GM18498 (cell line): ENCODE data around the gene PARD3.
"Not testable (repeated sequence)": the region's sequence is repeated elsewhere in the genome, so short reads cannot be mapped to it uniquely, and the experiment has no call there.

ENCODE experiments used
- ATAC-seq: cut with Tn5 transposase; IDR thresholded peaks from one replicate; pipeline ENCODE4 v1.9.1; 2021; ENCODE audit warnings: mild to moderate bottlenecking, moderate library complexity; ENCODE audit not compliant: unreplicated experiment

PARD3 gene

DNA sequence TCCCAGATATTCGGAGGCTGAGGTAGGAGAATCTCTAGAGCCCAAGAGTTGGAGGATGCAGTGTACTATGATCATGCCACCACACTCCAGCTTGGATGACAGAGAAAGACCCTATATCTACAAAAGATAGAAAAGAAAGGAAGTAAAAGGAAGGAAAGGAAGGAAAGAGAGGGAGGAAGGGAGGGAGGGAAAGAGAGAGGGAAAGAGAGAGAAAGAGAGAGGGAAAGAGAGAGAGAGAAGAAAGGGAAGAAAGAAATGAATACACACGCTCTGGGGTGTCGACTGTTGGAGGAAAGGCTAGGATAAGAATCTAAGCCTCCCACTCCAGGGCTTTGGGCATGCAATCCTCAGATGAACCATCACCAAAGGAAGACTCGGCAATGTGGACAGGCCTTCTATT is 69.9 kb downstream of the PARD3 start:
- ATAC-seq = no peak

- no peak for ATAC-seq
These were observed 70.5 kb downstream of the PARD3 start for GRCh38 chr10:34744590-34744989.

- no peak for ATAC-seq
These were observed 71.3 kb downstream of the PARD3 start for GRCh38 chr10:34743814-34744213.

GRCh38 chr10:34742456-34742855 is 72.6 kb downstream of the PARD3 start:
- ATAC-seq = no peak

GRCh38 chr10:34741087-34741486 is 74.0 kb downstream of the PARD3 start:
- ATAC-seq = not testable (repeated sequence)

GRCh38 chr10:34740321-34740720 is 74.8 kb downstream of the PARD3 start:
- no peak for ATAC-seq

GRCh38 chr10:34739915-34740314 is 75.2 kb downstream of the PARD3 start:
- no peak for ATAC-seq

GRCh38 chr10:34737772-34738169 is 77.3 kb downstream of the PARD3 start:
- no peak for ATAC-seq

GRCh38 chr10:34736976-34737771 is 77.9 kb downstream of the PARD3 start:
- no peak for ATAC-seq

- ATAC-seq = no peak
These were observed 80.2 kb downstream of the PARD3 start for GRCh38 chr10:34734918-34735317.

DNA sequence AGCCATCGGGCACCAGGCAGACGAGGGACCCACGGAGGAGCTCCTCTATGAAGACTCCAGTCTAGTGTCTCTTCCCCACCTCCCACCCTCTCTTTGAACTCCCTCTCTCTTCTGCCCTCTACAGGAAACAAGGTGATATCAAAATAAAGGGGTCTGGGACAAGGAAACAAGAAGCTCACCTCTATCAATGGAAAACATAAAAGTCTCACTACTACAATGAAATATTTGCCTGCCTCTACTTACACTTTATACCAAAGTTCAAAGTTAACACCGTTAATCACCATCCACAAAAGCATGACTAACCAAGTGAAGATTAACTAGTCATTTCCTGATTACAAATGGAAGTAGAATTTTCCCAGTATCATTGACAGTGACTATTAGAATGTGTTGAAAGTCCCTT is 82.2 kb downstream of the PARD3 start:
- ATAC-seq = no peak

DNA sequence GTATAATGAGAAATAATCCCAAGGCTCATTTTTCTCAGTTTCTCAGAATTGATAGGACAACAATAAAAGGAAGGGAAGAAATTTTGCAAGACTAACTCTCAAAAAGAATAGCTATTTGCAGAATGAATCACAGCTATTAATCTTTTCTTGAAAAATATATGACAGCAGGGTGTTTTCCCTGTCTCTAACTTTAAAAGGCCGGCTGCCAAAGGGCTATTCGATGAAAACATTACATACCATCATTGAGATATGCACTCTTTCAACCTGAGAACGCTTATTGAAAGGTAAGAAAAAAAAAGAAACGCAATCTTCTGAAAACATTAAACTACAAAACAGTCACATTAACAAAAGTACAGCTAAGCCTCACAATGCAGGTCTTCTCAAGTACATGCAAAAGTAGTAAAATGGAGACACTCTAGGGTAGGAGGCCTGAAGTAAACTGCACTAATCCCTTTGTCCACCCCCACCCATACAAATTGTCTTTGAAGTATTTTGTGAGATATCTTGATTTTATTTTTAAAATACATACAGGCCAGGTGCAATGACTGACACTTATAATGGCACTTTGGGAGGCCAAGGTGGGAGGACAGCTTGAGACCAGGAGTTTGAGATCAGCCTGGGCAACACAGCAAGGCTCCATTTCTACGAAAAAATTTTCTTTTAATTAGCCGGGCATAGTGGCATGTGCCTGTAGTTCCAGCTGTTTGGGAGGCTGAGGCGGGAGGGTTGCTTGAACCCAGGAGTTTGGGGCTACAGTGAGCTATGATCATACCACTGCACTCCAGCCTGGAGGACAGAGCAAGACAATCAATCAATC is 83.0 kb downstream of the PARD3 start:
- ATAC-seq = no peak

DNA sequence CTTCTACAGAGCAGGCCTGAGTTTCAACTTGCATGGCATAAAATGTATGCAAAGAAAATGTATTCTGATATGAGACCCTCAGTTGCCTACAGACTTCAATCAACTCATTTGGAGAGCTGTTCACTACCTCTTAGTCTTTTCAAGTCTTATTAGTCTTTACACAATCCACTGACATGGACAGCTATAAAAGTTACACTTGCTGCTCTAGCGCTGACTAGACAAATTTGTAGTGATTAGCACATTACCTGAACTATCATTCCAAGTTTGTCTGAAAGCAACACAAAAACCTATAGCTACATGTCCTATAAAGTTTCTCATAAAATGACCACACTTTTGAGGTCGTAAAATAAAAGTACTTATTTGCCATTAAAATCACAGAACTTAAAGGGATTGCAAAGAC is 83.9 kb downstream of the PARD3 start:
- no peak for ATAC-seq

DNA sequence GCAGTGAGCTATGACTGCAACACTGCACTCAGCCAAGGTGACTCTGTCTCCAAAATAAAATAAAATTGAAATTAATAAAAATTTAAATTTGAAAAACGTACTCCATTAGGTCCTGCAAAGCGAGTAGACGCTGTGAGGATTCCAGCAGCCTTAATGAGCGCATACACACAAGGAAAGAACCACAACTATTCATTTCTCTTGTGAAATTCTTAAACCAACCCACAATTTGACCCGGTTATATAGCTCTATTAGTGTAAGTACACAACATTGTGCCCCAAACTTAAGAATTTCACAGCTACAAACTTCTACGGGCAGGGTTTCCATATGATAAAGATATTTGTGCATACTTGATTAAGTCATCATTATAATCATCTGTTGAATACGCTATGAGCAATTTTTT is 84.4 kb downstream of the PARD3 start:
- no peak for ATAC-seq

GRCh38 chr10:34729619-34730018 is 85.5 kb downstream of the PARD3 start:
- no peak for ATAC-seq

GRCh38 chr10:34728361-34728760 is 86.7 kb downstream of the PARD3 start:
- ATAC-seq = no peak

DNA sequence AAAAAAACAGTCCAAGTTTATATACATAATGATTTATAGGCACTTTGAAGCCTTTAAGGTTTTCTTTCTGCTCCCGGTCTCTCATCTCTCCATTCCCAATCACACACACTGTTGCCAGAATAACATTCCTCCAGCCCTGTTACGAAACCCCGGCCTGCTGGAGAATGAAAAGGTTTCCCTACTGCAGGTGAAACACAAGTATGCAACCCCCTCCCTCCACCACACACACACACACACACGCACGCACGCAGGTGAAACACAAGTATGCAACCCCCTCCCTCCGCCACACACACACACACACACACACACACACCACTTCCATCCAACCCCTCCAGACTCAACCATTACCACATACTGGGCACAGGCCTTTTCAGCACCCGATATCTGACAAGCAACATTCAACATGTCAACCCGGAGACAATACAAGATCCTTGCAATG is 87.5 kb downstream of the PARD3 start:
- ATAC-seq = no peak

DNA sequence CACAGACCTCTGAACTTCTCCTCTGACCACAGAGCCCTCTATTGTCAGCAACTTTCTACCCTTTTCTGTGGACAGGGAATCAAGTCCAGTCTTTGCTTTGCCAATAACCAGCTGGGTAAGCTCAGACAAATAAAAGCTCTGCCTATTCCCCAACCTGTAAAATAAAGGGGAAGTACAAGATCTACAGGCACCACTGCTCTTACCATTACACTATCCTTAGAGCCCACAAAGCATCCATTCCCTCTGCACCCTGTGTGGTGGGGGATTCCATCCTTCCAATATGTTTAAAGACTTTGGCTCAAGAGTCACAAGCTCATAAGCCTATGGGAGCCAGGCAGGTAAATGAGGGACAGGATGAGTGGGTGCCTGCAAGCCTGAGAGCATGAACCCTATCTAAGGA is 88.2 kb downstream of the PARD3 start:
- no peak for ATAC-seq

DNA sequence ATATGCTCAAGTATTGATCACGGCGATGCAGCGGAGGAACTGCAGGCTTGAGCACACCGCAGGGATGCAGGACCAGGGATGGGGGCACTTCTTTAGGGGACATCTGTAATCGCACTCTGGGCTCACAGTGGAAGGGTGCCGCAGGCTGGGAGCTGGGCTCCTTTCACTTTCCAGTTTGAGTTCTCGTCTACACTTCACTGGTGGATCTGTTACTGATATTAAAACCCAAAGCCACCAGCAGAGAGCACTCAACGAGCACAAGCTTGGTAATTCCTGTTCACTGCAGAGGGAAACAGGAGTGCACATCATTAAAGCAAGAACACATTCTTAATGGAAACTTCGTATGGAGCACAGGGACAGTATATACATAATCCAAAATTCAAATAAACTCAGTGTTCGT is 91.3 kb downstream of the PARD3 start:
- no peak for ATAC-seq

GRCh38 chr10:34722404-34722803 is 92.7 kb downstream of the PARD3 start:
- ATAC-seq = no peak

DNA sequence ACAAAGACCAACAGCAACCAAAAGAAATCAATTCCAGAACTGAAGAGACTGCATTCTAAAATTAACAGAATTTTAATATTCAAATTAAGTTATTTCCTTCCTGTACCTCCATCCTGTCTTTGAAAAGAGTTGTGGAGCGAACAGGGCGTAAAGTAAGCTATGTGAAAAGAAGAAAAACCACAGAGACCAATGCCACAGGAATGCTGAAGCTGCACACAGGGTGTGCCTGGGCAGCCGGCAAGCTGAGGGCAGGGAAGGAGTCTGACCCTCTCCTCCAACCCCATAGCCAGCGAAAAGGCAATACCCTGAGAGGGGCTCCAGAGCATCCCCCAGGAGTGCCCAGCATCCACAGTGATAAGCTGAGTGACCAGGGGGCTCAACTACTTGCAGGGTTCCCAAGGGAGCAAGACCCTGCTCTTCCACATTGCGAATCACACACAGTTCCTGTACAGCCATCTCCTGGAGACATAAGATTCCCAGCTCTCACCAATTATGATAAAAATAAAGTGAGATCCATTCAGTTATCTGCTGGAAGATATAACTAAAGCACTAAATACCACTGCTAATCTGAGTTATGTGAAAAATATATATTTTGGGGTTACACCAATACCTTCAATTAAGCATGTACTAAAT is 93.8 kb downstream of the PARD3 start:
- ATAC-seq = no peak

DNA sequence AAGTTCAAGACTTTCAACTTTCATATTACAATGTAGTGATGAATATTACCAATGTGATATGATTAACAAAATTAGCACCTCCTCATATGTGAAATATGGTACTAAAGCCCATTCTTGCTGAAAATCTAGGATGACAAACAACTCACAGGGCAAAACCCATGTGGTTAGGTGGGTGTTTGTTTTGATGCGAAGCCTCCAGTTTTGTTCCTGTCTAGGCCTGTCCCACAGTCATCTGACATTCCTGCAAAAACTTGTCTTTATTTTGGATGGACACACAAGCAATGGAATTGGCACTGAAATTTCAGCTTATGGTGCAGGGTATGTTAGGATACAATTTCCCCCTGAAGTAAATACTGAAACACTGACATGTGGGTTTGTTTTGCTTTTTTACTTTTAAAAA is 95.3 kb downstream of the PARD3 start:
- ATAC-seq = no peak
